ENCODE data around the gene AAMP. TPM values are rescaled to one million over a fixed set of nuclear protein-coding genes. Genes with fewer than 3 reads are reported as not detected.
"Not testable (repeated sequence)": the region's sequence is repeated elsewhere in the genome, so short reads cannot be mapped to it uniquely, and the experiment has no call there.

Gene AAMP
- total RNA-seq, 2 donors from 2014 or later = 89.2 to 97.2 TPM

DNA sequence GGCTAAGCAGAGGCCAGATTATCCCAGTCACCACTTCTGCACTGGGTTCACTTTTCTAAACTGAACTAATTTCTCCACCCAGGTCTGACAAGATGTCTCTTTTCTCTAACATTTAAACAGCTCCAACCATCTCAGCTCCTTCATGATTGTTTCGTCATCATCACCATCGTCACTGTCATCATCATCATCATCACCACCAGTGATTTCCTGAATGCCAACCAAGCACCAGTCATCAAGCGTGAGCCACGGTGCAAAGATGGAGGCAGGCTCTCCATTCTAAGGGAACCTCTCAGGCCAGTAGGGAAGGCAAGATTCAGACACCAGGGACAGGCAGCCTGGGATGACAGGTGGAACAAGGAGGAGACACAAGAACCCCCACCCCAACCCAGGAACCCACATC, 47.9 kb upstream of the AAMP start:
- no peak for TF ChIP-seq CTCF (conservative IDR thresholded peaks at IDR 0.05)

DNA sequence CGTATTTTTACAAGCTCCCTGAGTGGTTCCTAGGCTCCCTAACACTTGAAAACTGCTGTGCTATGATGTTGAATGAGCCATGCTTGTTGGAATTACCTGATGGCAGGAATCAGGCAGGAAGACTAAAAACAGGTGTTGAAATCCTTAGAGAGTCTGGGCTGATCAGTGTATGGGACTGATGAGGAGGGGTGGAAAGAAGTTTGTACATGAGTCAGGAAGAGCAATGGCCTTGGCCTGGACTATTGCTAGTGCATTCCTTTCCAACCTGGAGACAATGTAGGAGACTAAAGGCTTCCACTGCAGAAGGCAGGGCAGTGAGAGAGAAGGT, 47.3 kb upstream of the AAMP start:
- H3K4me1 ChIP-seq (ENCODE audit: control insufficient read depth, insufficient read depth, low read length) = no peaks in the 10 kb centered on the region
- WGBS, 2 experiments (ENCODE audit: insufficient coverage in 1 of 2, insufficient read length in 1 of 2) = 92 to 97% methylated on average over 1 of the region's 1 CpG
- no peaks in the 10 kb centered on the region for H3K9me3 Mint-ChIP-seq
- H3K4me3 Mint-ChIP-seq = no peak overlapping the region
- no peak overlapping the region for H3K9ac ChIP-seq (ENCODE audit: extremely low read depth, low read length, poor library complexity, severe bottlenecking)
- H3K27me3 Mint-ChIP-seq (ENCODE audit: insufficient read depth) = no peaks in the 10 kb centered on the region
- DNase-seq = no peak
- H3K4me3 ChIP-seq (ENCODE audit: low read length) = no peak overlapping the region
- no peaks in the 10 kb centered on the region for H3K9me3 ChIP-seq (ENCODE audit: control insufficient read depth, low read length)
- TF ChIP-seq CTCF (conservative IDR thresholded peaks at IDR 0.05) = no peak
- peaks cover 11% of the 10 kb centered on the region for H3K4me1 Mint-ChIP-seq
- no peaks in the 10 kb centered on the region for H3K36me3 ChIP-seq (ENCODE audit: control insufficient read depth, insufficient read depth, low read length)
- no peak overlapping the region for H3K27ac Mint-ChIP-seq
- H3K36me3 Mint-ChIP-seq (ENCODE audit: low read depth) = no peaks in the 10 kb centered on the region
- H3K27me3 ChIP-seq (ENCODE audit: control insufficient read depth, insufficient read depth, low read length, poor library complexity, severe bottlenecking) = no peaks in the 10 kb centered on the region
- H3K27ac ChIP-seq (ENCODE audit: low read depth, low read length) = no peak overlapping the region

More for the DNA sequence above, 47.9 kb upstream of the AAMP start:
- no peaks in the 10 kb centered on the region for H3K36me3 ChIP-seq (ENCODE audit: control insufficient read depth, insufficient read depth, low read length)
- no peak overlapping the region for H3K27ac ChIP-seq (ENCODE audit: low read depth, low read length)
- Mint-ChIP-seq H3K27me3 (ENCODE audit: insufficient read depth) (no peaks in the 10 kb centered on the region), H3K27ac (no peak overlapping the region), H3K9me3 (no peaks in the 10 kb centered on the region), H3K36me3 (ENCODE audit: low read depth) (no peaks in the 10 kb centered on the region), H3K4me3 (no peak overlapping the region), H3K4me1 (peaks cover 13% of the 10 kb centered on the region)
- H3K4me1 ChIP-seq (ENCODE audit: control insufficient read depth, insufficient read depth, low read length) = no peaks in the 10 kb centered on the region
- no peak overlapping the region for H3K4me3 ChIP-seq (ENCODE audit: low read length)
- 97 to 100% methylated on average over 2 to 4 of the region's 4 CpGs for WGBS, 2 experiments (ENCODE audit: insufficient coverage in 1 of 2, insufficient read length in 1 of 2)
- H3K9ac ChIP-seq (ENCODE audit: extremely low read depth, low read length, poor library complexity, severe bottlenecking) = no peak overlapping the region
- no peak for DNase-seq
- H3K9me3 ChIP-seq (ENCODE audit: control insufficient read depth, low read length) = no peaks in the 10 kb centered on the region
- no peaks in the 10 kb centered on the region for H3K27me3 ChIP-seq (ENCODE audit: control insufficient read depth, insufficient read depth, low read length, poor library complexity, severe bottlenecking)

DNA sequence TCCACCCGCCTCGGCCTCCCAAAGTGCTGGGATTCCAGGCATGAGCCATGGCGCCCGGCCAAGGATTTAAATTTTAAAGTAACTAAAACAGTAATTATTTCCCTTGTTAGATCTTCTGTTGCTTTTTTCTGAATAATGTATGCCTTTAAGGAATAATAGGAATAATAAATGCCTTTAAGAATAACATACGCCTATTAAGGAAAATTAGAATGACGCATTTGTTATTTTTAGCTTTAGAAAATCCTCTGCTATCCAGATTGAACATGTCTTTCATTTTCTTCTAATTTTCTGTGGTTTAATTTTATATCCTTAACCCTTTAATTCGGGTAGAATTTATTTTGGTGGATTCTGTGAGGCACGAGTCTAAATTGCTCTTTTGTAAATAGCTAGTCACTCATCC, 45.5 kb upstream of the AAMP start:
- no peaks in the 10 kb centered on the region for H3K27me3 Mint-ChIP-seq (ENCODE audit: insufficient read depth)
- TF ChIP-seq CTCF (conservative IDR thresholded peaks at IDR 0.05) = no peak
- no peaks in the 10 kb centered on the region for H3K9me3 Mint-ChIP-seq
- no peak overlapping the region for H3K4me3 Mint-ChIP-seq
- no peak overlapping the region for H3K27ac Mint-ChIP-seq
- H3K9ac ChIP-seq (ENCODE audit: extremely low read depth, low read length, poor library complexity, severe bottlenecking) = no peak overlapping the region
- H3K27ac ChIP-seq (ENCODE audit: low read depth, low read length) = no peak overlapping the region
- WGBS, 2 experiments (ENCODE audit: insufficient coverage in 1 of 2, insufficient read length in 1 of 2) = 88 to 98% methylated on average over 1 to 8 of the region's 8 CpGs
- H3K4me1 ChIP-seq (ENCODE audit: control insufficient read depth, insufficient read depth, low read length) = no peaks in the 10 kb centered on the region
- H3K36me3 Mint-ChIP-seq (ENCODE audit: low read depth) = no peaks in the 10 kb centered on the region
- peaks cover 23% of the 10 kb centered on the region for H3K4me1 Mint-ChIP-seq
- H3K36me3 ChIP-seq (ENCODE audit: control insufficient read depth, insufficient read depth, low read length) = no peaks in the 10 kb centered on the region
- H3K27me3 ChIP-seq (ENCODE audit: control insufficient read depth, insufficient read depth, low read length, poor library complexity, severe bottlenecking) = no peaks in the 10 kb centered on the region
- no peak for DNase-seq
- H3K4me3 ChIP-seq (ENCODE audit: low read length) = no peak overlapping the region
- H3K9me3 ChIP-seq (ENCODE audit: control insufficient read depth, low read length) = no peaks in the 10 kb centered on the region

DNA sequence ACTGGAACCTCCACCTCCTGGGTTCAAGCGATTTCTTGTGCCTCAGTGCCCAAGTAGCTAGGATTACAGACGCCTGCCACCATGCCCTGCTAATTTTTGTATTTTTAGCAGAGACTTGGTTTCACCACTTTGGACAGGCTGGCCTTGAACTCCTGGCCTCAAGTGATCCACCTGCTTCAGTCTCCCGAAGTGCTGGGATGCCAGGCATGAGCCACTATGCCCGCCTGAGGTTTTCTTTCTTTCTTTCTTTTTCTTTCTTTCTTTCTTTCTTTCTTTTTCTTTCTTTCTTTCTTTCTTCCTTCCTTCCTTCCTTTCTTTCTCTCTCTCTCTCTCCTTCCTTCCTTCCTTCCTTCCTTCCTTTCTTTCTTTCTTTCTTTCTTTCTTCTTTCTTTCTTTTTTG, 44.8 kb upstream of the AAMP start:
- not testable (repeated sequence) for H3K9me3 ChIP-seq (ENCODE audit: control insufficient read depth, low read length); H3K9me3 Mint-ChIP-seq; H3K36me3 Mint-ChIP-seq (ENCODE audit: low read depth); H3K4me3 ChIP-seq (ENCODE audit: low read length); H3K27ac ChIP-seq (ENCODE audit: low read depth, low read length); H3K27me3 ChIP-seq (ENCODE audit: control insufficient read depth, insufficient read depth, low read length, poor library complexity, severe bottlenecking); DNase-seq; H3K4me3 Mint-ChIP-seq; H3K27me3 Mint-ChIP-seq (ENCODE audit: insufficient read depth); H3K27ac Mint-ChIP-seq; H3K36me3 ChIP-seq (ENCODE audit: control insufficient read depth, insufficient read depth, low read length); H3K4me1 ChIP-seq (ENCODE audit: control insufficient read depth, insufficient read depth, low read length); H3K9ac ChIP-seq (ENCODE audit: extremely low read depth, low read length, poor library complexity, severe bottlenecking)
- WGBS, 2 experiments (ENCODE audit: insufficient coverage in 1 of 2, insufficient read length in 1 of 2) = 90 to 92% methylated on average over 4 of the region's 4 CpGs
- peaks cover 23% of the 10 kb centered on the region for H3K4me1 Mint-ChIP-seq

Measured in endodermal cell (in vitro differentiated cells).